Motor neuron (in vitro differentiated cells): Measurements from ENCODE around the gene GRID1. TPM values are rescaled to one million over a fixed set of nuclear protein-coding genes. Genes with fewer than 3 reads are reported as not detected.
A peak's percentile ranks its signal among the peaks of the same experiment; 100 is the strongest.

Experiments used
- ATAC-seq, 8 experiments: fragments of 200-7000 bp; cut with Tn5 transposase; replicated peaks in 6 of 8; 2 replicates each; pipeline ENCODE4 v1.8.0; 2021; ENCODE audit warnings: mild to moderate bottlenecking in 8 of 8, moderate library complexity in 8 of 8
- H3K27ac ChIP-seq, 2 donors: fragments of 250-450 bp; sonication (Bioruptor Pico); 2 replicates each; pipeline ENCODE4 v1.9.0; 2021; ENCODE audit warnings: antibody characterized with exemption in 2 of 2, mild to moderate bottlenecking in 2 of 2, moderate library complexity in 1 of 2
- H3K4me1 ChIP-seq, 2 donors: fragments of 250-450 bp; sonication (Bioruptor Pico); replicated peaks in 1 of 2; 2 replicates each; pipeline ENCODE4 v1.6.1; 2021; ENCODE audit warnings: antibody characterized with exemption in 2 of 2, mild to moderate bottlenecking in 2 of 2, moderate library complexity in 1 of 2
- H3K4me3 ChIP-seq, 5 donors: fragments of 250-450 bp; sonication (Bioruptor Pico); 2 replicates each; pipeline ENCODE4 v1.9.0; 2021; ENCODE audit warnings: antibody characterized with exemption in 5 of 5, mild to moderate bottlenecking in 5 of 5, moderate library complexity in 4 of 5
- WGBS, 10 experiments: fragments of 450-650 bp; shearing (Covaris generic); methylation state at CpG; one replicate each; pipeline ENCODE4 v1.0.0; 2022; 5-methylcytosine and 5-hydroxymethylcytosine counted together
- in situ Hi-C, 9 experiments: fragments of 400-800 bp; cut with MboI; loops; one replicate each; pipeline ENCODE4 v1.15.0; 2021; ENCODE audit warnings: low sequenced_read_pairs in 9 of 9, low pct_unique_long_range_greater_than_20kb in 2 of 9; ENCODE audit not compliant: unreplicated experiment in 9 of 9
- total RNA-seq, 8 experiments: library from RNA; unstranded; fragments of 300-600 nt; gene quantifications; 2 replicates each; pipeline versions ENCODE4 v1.2.3 to v1.2.4, GENCODE V29; 2022

The GRID1 gene
- total RNA-seq, 8 experiments from 2014 or later, result 0.15 to 10.0 (median 6.0) TPM

GRCh38 chr10:86373828-86374227, 7.2 kb upstream of the GRID1 start:
- peaks cover 0 to 3% of the 10 kb centered on the region in 2 donors for H3K4me1 ChIP-seq
- no peak for ATAC-seq
- H3K27ac ChIP-seq, result no peak overlapping the region
- WGBS, 10 experiments, result 17 to 88% (median 47%) methylated on average over 2 to 6 of the region's 7 CpGs; no CpG with 5 or more reads in 3 of the 10 experiments
- in situ Hi-C loops, result no loop called here
- no peak overlapping the region for H3K4me3 ChIP-seq

GRCh38 chr10:86373251-86373650, 6.7 kb upstream of the GRID1 start:
- in situ Hi-C loops, result no loop called here
- WGBS, 10 experiments, result 0 to 100% (median 50%) methylated on average over 1 to 2 of the region's 3 CpGs; no CpG with 5 or more reads in 2 of the 10 experiments
- Histone ChIP-seq H3K4me3 (no peak overlapping the region), H3K4me1 (peaks cover 0 to 3% of the 10 kb centered on the region in 2 donors), H3K27ac (no peak overlapping the region)
- no peak for ATAC-seq

- no peak for ATAC-seq
- in situ Hi-C loops, result no loop called here
- H3K27ac ChIP-seq, result no peak overlapping the region
- H3K4me1 ChIP-seq, result peaks cover 0 to 3% of the 10 kb centered on the region in 2 donors
- H3K4me3 ChIP-seq, result no peak overlapping the region
- 17 to 80% (median 80%) methylated on average over 1 to 2 of the region's 5 CpGs; no CpG with 5 or more reads in 5 of the 10 experiments for WGBS, 10 experiments
These were observed 6.2 kb upstream of the GRID1 start for GRCh38 chr10:86372784-86373239.

GRCh38 chr10:86372119-86372783, 5.7 kb upstream of the GRID1 start:
- in situ Hi-C loops, result no loop called here
- H3K27ac ChIP-seq, result no peak overlapping the region
- no peak for ATAC-seq
- 38 to 80% (median 56%) methylated on average over 1 to 4 of the region's 7 CpGs; no CpG with 5 or more reads in 3 of the 10 experiments for WGBS, 10 experiments
- no peak overlapping the region for H3K4me3 ChIP-seq
- peaks cover 0 to 3% of the 10 kb centered on the region in 2 donors for H3K4me1 ChIP-seq

GRCh38 chr10:86371691-86372090, 5.1 kb upstream of the GRID1 start:
- H3K27ac ChIP-seq, result no peak overlapping the region
- peak in 1 of 8 experiments; percentile 25 for ATAC-seq
- H3K4me1 ChIP-seq, result no peaks in the 10 kb centered on the region
- WGBS, 10 experiments, result 60 to 100% (median 69%) methylated on average over 1 to 3 of the region's 5 CpGs; no CpG with 5 or more reads in 7 of the 10 experiments
- no peak overlapping the region for H3K4me3 ChIP-seq
- in situ Hi-C loops, result no loop called here

- in situ Hi-C loops, result no loop called here
- WGBS, 10 experiments, result 14 to 100% (median 69%) methylated on average over 2 to 7 of the region's 7 CpGs
- H3K4me3 ChIP-seq, result no peak overlapping the region
These were observed 4.5 kb upstream of the GRID1 start for GRCh38 chr10:86371116-86371515.

GRCh38 chr10:86370006-86370585, 3.5 kb upstream of the GRID1 start:
- WGBS, 10 experiments, result 17 to 100% (median 50%) methylated on average over 1 of the region's 4 CpGs; no CpG with 5 or more reads in 6 of the 10 experiments
- Histone ChIP-seq H3K27ac (no peak overlapping the region), H3K4me1 (no peaks in the 10 kb centered on the region), H3K4me3 (no peak overlapping the region)
- in situ Hi-C loops, result no loop called here
- ATAC-seq, result no peak

More at GRCh38 chr10:86371116-86371515, 4.5 kb upstream of the GRID1 start:
- Histone ChIP-seq H3K4me1 (no peaks in the 10 kb centered on the region), H3K27ac (no peak overlapping the region)
- ATAC-seq, result no peak

GRCh38 chr10:86368987-86369386, 2.4 kb upstream of the GRID1 start:
- Histone ChIP-seq H3K4me3 (no peak overlapping the region), H3K27ac (no peak overlapping the region), H3K4me1 (peaks cover 4 to 6% of the 10 kb centered on the region in 2 donors)
- ATAC-seq, result no peak
- in situ Hi-C loops, result no loop called here
- 0 to 100% (median 71%) methylated on average over 1 of the region's 2 CpGs; no CpG with 5 or more reads in 7 of the 10 experiments for WGBS, 10 experiments

- Histone ChIP-seq H3K4me1 (peaks cover 11 to 13% of the 10 kb centered on the region in 2 donors), H3K4me3 (no peak overlapping the region), H3K27ac (no peak overlapping the region)
- in situ Hi-C loops, result no loop called here
- 100% methylated on average over 1 of the region's 1 CpG; no CpG with 5 or more reads in 8 of the 10 experiments for WGBS, 10 experiments
- no peak for ATAC-seq
These were observed 1.5 kb upstream of the GRID1 start for GRCh38 chr10:86368046-86368445.

- H3K4me3 ChIP-seq, result peak overlapping the region; percentile 66 to 92 (median 75)
- H3K4me1 ChIP-seq, result peaks cover 16 to 17% of the 10 kb centered on the region in 2 donors
- 0 to 42% (median 5%) methylated on average over 1 to 11 of the region's 62 CpGs; no CpG with 5 or more reads in 5 of the 10 experiments for WGBS, 10 experiments
- in situ Hi-C loops, result no loop called here
- H3K27ac ChIP-seq, result no peak overlapping the region
- peak in 4 of 8 experiments; percentile 1 to 5 (median 2) for ATAC-seq
These were observed 757 bp upstream of the GRID1 start for GRCh38 chr10:86367152-86367951.

- Histone ChIP-seq H3K4me1 (peaks cover 16 to 17% of the 10 kb centered on the region in 2 donors), H3K4me3 (peak overlapping the region; percentile 66 to 92 (median 75)), H3K27ac (no peak overlapping the region)
- in situ Hi-C loops, result no loop called here
- WGBS, 10 experiments, result no CpG with 5 or more reads among the region's 38 CpGs
- peak in 6 of 8 experiments; percentile 32 to 67 (median 62) for ATAC-seq
These were observed 232 bp upstream of the GRID1 start for GRCh38 chr10:86366902-86367151.

GRCh38 chr10:86365346-86366032, 1.1 kb downstream of the GRID1 start:
- in situ Hi-C loops, result no loop called here
- no peak overlapping the region for H3K27ac ChIP-seq
- H3K4me1 ChIP-seq, result peaks cover 22 to 23% of the 10 kb centered on the region in 2 donors
- peak in 5 of 8 experiments; percentile 6 to 26 (median 22) for ATAC-seq
- no CpG with 5 or more reads among the region's 47 CpGs for WGBS, 10 experiments
- H3K4me3 ChIP-seq, result peak overlapping the region; percentile 66 to 92 (median 75)
